GM18951 (cell line): ENCODE measurements around the gene PDE3A.

Experiments used
- POLR2A ChIP-seq: IDR thresholded peaks from 4 replicates; pipeline ENCODE4 v1.6.1; 2011; ENCODE audit warnings: mild to moderate bottlenecking; ENCODE audit not compliant: insufficient read length, insufficient read depth; ENCODE audit errors: extremely low read depth
- in situ Hi-C: fragments of 300-500 bp; cut with MboI; formaldehyde crosslinking; loops from one replicate; pipeline ENCODE4 v1.12.0; 2022; ENCODE audit warnings: low sequenced_read_pairs, mixed read lengths, inconsistent platforms; ENCODE audit not compliant: unreplicated experiment

The PDE3A gene

DNA sequence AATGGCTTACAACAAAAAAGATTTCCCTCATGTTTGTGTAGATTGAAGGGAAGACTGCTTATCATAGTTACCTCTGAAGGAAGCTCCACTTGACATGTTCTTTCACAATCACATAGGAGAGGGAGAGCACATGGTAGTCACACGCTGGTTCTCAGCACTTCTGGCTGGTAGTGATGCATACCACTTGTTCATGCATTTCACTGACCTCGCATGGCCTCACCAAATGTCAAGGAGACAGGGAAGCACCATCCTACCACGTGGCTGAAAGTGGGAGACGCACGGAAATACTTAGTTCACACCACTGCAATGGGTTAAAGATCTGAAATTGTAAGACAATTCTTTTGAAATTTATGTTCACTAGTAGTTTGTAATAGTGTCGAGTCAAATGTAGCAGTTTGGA lies 74.0 kb downstream of the PDE3A start:
- in situ Hi-C loops: no loop called here
- TF ChIP-seq POLR2A: no peak

DNA sequence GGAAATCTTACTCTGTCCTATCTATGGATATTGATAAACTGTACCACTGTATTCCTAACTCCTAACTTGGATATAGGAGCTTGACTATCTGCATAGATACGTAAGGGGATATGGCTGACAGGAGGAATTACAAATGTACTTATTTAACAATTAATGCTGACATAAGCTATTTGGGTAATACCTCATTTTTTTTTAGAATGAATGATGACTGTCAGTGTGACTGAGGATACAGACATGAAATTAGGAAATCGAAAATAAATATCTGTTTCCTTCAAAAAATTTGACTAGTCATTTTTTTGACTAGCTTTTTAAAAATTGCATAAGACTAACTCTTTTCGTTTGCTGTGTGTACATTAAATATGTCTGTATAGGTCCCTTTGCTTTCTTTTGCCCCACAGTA lies 74.9 kb downstream of the PDE3A start:
- TF ChIP-seq POLR2A: no peak
- in situ Hi-C loops: no loop called here

DNA sequence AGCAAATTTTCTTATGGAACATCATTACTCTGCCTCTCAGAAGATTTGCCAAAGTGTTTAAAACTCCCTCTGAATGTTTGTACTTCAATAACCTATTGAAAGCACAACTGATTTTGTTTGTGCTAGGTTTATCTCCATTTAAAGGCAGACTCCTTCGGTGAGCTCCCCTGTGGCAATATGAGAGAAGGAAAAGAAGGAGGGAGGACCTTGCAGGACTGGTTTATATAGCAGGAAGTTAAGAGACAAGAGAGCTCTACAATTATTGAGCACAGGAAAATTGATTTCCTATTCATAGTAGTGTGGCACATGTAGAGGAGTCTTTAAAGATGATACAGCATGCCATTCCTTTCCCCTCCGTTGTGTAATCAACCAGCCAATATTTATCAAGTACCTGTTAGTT lies 75.5 kb downstream of the PDE3A start:
- in situ Hi-C loops: no loop called here
- no peak for TF ChIP-seq POLR2A

- in situ Hi-C loops: no loop called here
- TF ChIP-seq POLR2A: no peak
These were observed 76.3 kb downstream of the PDE3A start for GRCh38 chr12:20444595-20445170.

DNA sequence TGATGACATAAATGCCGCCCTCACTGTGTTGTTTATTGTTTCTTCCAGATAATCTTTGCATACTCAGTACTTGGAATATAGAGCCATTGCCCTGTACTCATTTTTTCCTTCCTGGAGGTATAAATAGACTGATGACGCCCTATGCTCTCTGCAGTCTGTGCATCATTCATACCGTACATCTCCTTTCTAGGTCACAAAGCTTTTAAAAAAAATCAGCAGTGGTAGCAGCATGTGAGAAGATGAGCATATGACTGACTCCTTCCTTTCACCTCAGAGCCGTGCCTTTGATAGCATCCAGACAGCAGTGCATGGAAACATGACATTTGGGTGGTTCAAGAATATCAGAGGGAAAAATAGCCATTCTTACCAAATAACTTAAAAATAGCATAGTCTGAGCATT lies 77.3 kb downstream of the PDE3A start:
- no peak for TF ChIP-seq POLR2A
- in situ Hi-C loops: no loop called here

GRCh38 chr12:20446836-20447235 lies 78.5 kb downstream of the PDE3A start:
- in situ Hi-C loops: no loop called here
- TF ChIP-seq POLR2A: no peak

GRCh38 chr12:20448781-20449180 lies 80.4 kb downstream of the PDE3A start:
- no peak for TF ChIP-seq POLR2A
- in situ Hi-C loops: no loop called here

DNA sequence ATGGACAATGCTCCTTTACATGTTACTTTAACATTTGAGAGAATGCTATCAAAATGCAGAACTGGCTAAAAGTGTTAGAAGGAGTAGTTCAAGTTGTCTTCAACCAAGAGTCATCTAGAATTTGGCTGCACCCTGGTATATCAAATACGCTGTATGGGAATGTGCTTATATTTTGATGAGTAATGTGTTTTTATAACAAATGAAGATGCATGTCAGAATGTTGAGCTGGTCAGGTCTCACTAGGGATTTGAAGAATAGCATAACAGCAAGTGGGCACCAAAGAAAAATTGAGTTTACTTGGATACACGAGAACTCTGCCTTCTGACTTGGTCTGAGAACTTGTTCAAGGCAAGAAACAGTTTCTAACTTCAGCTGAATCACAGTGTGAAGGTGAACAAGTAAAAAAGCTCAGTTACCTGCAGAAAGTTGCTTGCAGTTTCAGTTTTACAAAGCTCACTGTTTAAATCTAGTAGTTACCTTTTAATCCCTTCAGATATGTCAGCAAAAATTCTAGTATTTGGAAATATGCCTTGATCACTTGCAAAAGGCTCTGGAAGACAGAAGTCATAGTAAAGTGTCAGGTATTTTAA lies 82.3 kb downstream of the PDE3A start:
- TF ChIP-seq POLR2A: no peak
- in situ Hi-C loops: no loop called here

GRCh38 chr12:20451761-20452160 lies 83.4 kb downstream of the PDE3A start:
- in situ Hi-C loops: no loop called here
- no peak for TF ChIP-seq POLR2A

GRCh38 chr12:20452496-20453010 lies 84.2 kb downstream of the PDE3A start:
- in situ Hi-C loops: no loop called here
- TF ChIP-seq POLR2A: no peak

- TF ChIP-seq POLR2A: no peak
- in situ Hi-C loops: no loop called here
These were observed 85.5 kb downstream of the PDE3A start for GRCh38 chr12:20453756-20454310.

DNA sequence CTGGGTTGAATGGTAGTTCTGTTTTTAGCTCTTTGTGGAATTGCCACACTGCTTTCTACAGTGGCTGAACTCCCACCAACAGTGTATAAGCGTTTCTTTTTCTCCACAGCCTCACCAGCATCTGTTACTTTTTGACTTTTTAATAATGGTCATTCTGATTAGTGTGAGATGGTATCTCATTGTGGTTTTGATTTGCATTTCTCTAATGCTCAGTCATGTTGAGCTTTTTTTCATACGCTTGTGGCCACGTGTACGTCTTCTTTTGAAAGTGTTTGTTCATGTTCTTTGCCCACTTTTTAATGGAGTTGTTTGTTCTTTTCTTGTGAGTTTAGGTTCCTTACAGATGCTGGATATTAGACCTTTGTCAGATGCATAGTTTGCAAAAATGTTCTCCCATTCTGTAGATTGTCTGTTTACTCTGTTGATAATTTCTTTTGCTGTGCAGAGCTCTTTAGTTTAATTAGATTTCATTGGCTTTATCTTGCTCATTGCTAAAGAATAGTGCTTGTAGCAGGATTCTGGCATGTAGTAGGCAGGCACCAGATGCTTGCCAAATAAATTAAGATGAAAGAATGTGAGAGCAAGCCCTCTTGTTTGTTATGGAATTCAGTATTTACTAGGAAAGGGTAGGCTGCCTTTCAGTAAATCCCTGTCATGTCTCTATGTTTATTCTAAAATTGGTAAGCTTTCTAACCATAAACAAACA lies 86.8 kb downstream of the PDE3A start:
- TF ChIP-seq POLR2A: no peak
- in situ Hi-C loops: no loop called here

DNA sequence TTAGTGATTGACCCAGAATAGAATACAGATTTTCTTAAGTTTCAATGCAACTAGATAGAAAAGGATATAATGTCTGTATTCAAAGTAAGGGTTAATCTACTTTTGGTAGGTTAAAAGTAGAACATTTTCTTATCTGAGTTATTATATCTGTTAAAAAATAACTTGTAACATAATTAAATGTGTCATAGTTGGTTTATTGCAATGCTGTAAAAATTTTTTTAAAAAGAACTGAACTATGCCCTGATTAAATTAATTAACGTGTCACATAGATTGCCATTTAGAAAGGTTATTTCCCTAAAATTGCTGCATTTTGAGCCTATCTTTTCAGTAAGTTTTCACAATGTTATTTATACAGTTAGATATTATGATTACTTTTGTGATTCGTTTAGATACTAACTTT lies 89.2 kb downstream of the PDE3A start:
- in situ Hi-C loops: no loop called here

GRCh38 chr12:20458011-20458410 lies 89.7 kb downstream of the PDE3A start:
- in situ Hi-C loops: no loop called here

More for the DNA sequence above, 89.2 kb downstream of the PDE3A start:
- no peak for TF ChIP-seq POLR2A

DNA sequence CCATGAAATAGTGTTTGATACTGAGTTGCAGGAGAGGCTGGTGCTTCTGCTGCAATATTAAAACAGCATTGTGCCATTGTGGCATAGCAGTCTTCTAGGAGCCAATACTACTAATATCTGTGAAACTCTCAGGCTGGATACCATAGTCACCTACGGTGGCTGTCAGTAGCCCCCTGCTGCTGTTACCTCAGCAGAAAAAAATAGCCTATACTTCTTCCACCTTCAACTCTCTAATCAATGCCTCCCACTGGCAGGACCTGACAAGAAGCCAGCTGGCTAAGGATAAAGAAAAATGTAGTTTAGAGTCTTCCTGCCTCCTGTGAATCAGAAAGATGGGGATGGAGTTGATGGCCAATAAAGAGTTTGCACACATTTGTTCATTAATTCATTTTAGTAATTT lies 91.6 kb downstream of the PDE3A start:
- no peak for TF ChIP-seq POLR2A
- in situ Hi-C loops: no loop called here

More at GRCh38 chr12:20458011-20458410, 89.7 kb downstream of the PDE3A start:
- no peak for TF ChIP-seq POLR2A
